Measurements from ENCODE around the gene AFTPH. TPM values are rescaled to one million over a fixed set of nuclear protein-coding genes. Genes with fewer than 3 reads are reported as not detected.

AFTPH gene
- total RNA-seq, 2 experiments from 2014 or later = 32.3 to 35.2 TPM

- H3K36me3 Mint-ChIP-seq (ENCODE audit: low read depth) = peaks cover 17% of the 10 kb centered on the region
- H3K9me3 Mint-ChIP-seq (ENCODE audit: low read depth) = no peaks in the 10 kb centered on the region
- ATAC-seq (no peak), DNase-seq (no peak)
- peaks cover 30% of the 10 kb centered on the region for H3K4me1 Mint-ChIP-seq
- intact Hi-C loops (cut with DNase I, micrococcal nuclease) = no loop called here
- no peak overlapping the region for H3K4me3 Mint-ChIP-seq
- H3K27ac Mint-ChIP-seq = no peak overlapping the region
- no peaks in the 10 kb centered on the region for H3K27me3 Mint-ChIP-seq
- ChIA-PET CTCF (interaction anchor here (0.6 to 1.6 kb wide), 6 partner anchors 19 to 496 kb away, joined by 3 to 14 read pairs (median 3); partner anchors contain the start of gene AFTPH), POLR2A (no interaction called here)
These were observed 43.3 kb downstream of the AFTPH start for GRCh38 chr2:64567473-64567872.

GRCh38 chr2:64568836-64569235 lies 44.7 kb downstream of the AFTPH start:
- CTCF ChIA-PET = interaction anchor here (0.7 to 2.3 kb wide), 6 partner anchors 8 to 304 kb away, joined by 3 to 7 read pairs (median 4); no protein-coding TSS in a partner anchor
- intact Hi-C loops (cut with DNase I, micrococcal nuclease) = no loop called here
- Mint-ChIP-seq H3K36me3 (ENCODE audit: low read depth) (peaks cover 17% of the 10 kb centered on the region), H3K4me1 (peaks cover 22% of the 10 kb centered on the region), H3K27me3 (no peaks in the 10 kb centered on the region), H3K9me3 (ENCODE audit: low read depth) (no peaks in the 10 kb centered on the region), H3K4me3 (no peak overlapping the region), H3K27ac (no peak overlapping the region)
- DNase-seq = no peak
- POLR2A ChIA-PET = no interaction called here
- no peak for ATAC-seq

- Mint-ChIP-seq H3K27me3 (no peaks in the 10 kb centered on the region), H3K4me1 (peaks cover 3% of the 10 kb centered on the region), H3K4me3 (no peak overlapping the region), H3K9me3 (ENCODE audit: low read depth) (no peaks in the 10 kb centered on the region), H3K36me3 (ENCODE audit: low read depth) (peaks cover 28% of the 10 kb centered on the region), H3K27ac (peak overlapping the region; percentile 11)
- intact Hi-C loops (cut with DNase I, micrococcal nuclease) = no loop called here
- ATAC-seq (no peak), DNase-seq (no peak)
- POLR2A ChIA-PET = no interaction called here
- CTCF ChIA-PET = interaction anchor here (0.6 to 0.9 kb wide), 2 partner anchors 21 to 52 kb away, joined by 3 read pairs; no protein-coding TSS in a partner anchor
These were observed 50.7 kb downstream of the AFTPH start for GRCh38 chr2:64574871-64575270.

- Mint-ChIP-seq H3K9me3 (ENCODE audit: low read depth) (no peaks in the 10 kb centered on the region), H3K4me3 (no peak overlapping the region), H3K27me3 (no peaks in the 10 kb centered on the region), H3K27ac (no peak overlapping the region), H3K4me1 (no peaks in the 10 kb centered on the region), H3K36me3 (ENCODE audit: low read depth) (peaks cover 18% of the 10 kb centered on the region)
- CTCF ChIA-PET = interaction anchor here (0.7 to 2.4 kb wide), 6 partner anchors 9 to 1637 kb away, joined by 3 to 7 read pairs (median 4); no protein-coding TSS in a partner anchor
- POLR2A ChIA-PET = no interaction called here
- no peak for DNase-seq
- no peak for ATAC-seq
- intact Hi-C loops (cut with DNase I, micrococcal nuclease) = no loop called here
These were observed 56.9 kb downstream of the AFTPH start for GRCh38 chr2:64581018-64581417.

GRCh38 chr2:64581777-64582539 lies 57.8 kb downstream of the AFTPH start:
- intact Hi-C loops (cut with DNase I, micrococcal nuclease) = no loop called here
- ChIA-PET CTCF (interaction anchor here (0.6 to 2.4 kb wide), 11 partner anchors 8 to 336 kb away, joined by 3 to 7 read pairs (median 3); partner anchors contain the start of gene AFTPH), POLR2A (no interaction called here)
- H3K4me1 Mint-ChIP-seq = peaks cover 5% of the 10 kb centered on the region
- no peaks in the 10 kb centered on the region for H3K27me3 Mint-ChIP-seq
- peaks cover 14% of the 10 kb centered on the region for H3K36me3 Mint-ChIP-seq (ENCODE audit: low read depth)
- no peak overlapping the region for H3K27ac Mint-ChIP-seq
- H3K4me3 Mint-ChIP-seq = no peak overlapping the region
- ATAC-seq (no peak), DNase-seq (no peak)
- no peaks in the 10 kb centered on the region for H3K9me3 Mint-ChIP-seq (ENCODE audit: low read depth)

GRCh38 chr2:64582774-64583340 lies 58.7 kb downstream of the AFTPH start:
- Mint-ChIP-seq H3K36me3 (ENCODE audit: low read depth) (peaks cover 8% of the 10 kb centered on the region), H3K4me3 (no peak overlapping the region), H3K27me3 (no peaks in the 10 kb centered on the region), H3K9me3 (ENCODE audit: low read depth) (no peaks in the 10 kb centered on the region), H3K27ac (no peak overlapping the region), H3K4me1 (peaks cover 6% of the 10 kb centered on the region)
- no peak for DNase-seq
- ATAC-seq = no peak
- intact Hi-C loops (cut with DNase I, micrococcal nuclease) = no loop called here
- CTCF ChIA-PET = interaction anchor here (0.7 to 2.4 kb wide), 8 partner anchors 11 to 284 kb away, joined by 3 to 7 read pairs (median 4); partner anchors contain the start of gene AFTPH
- POLR2A ChIA-PET = no interaction called here

- ATAC-seq (no peak), DNase-seq (no peak)
- H3K27ac Mint-ChIP-seq = no peak overlapping the region
- peaks cover 21% of the 10 kb centered on the region for H3K36me3 Mint-ChIP-seq (ENCODE audit: low read depth)
- intact Hi-C loops (cut with DNase I, micrococcal nuclease) = loop anchor here (2.0 to 5.0 kb wide), 2 partner anchors 61 to 289 kb away; no protein-coding TSS in a partner anchor
- ChIA-PET CTCF (interaction anchor here (0.6 to 2.3 kb wide), 24 partner anchors 9 to 461 kb away, joined by 3 to 15 read pairs (median 5); partner anchors contain the start of gene AFTPH), POLR2A (no interaction called here)
- no peaks in the 10 kb centered on the region for H3K9me3 Mint-ChIP-seq (ENCODE audit: low read depth)
- H3K4me3 Mint-ChIP-seq = no peak overlapping the region
- no peaks in the 10 kb centered on the region for H3K27me3 Mint-ChIP-seq
- H3K4me1 Mint-ChIP-seq = peaks cover 12% of the 10 kb centered on the region
These were observed 61.9 kb downstream of the AFTPH start for GRCh38 chr2:64586054-64586453.

GRCh38 chr2:64586883-64587481 lies 62.9 kb downstream of the AFTPH start:
- H3K27ac Mint-ChIP-seq = no peak overlapping the region
- no peak overlapping the region for H3K4me3 Mint-ChIP-seq

GRCh38 chr2:64587561-64587960 lies 63.4 kb downstream of the AFTPH start:
- Mint-ChIP-seq H3K4me1 (peaks cover 24% of the 10 kb centered on the region), H3K36me3 (ENCODE audit: low read depth) (peaks cover 31% of the 10 kb centered on the region), H3K9me3 (ENCODE audit: low read depth) (no peaks in the 10 kb centered on the region), H3K27ac (no peak overlapping the region), H3K4me3 (no peak overlapping the region), H3K27me3 (no peaks in the 10 kb centered on the region)
- ChIA-PET CTCF (interaction anchor here (0.6 to 2.3 kb wide), 28 partner anchors 10 to 330 kb away, joined by 3 to 15 read pairs (median 4); partner anchors contain the start of gene AFTPH), POLR2A (no interaction called here)
- ATAC-seq (no peak), DNase-seq (no peak)
- intact Hi-C loops (cut with DNase I, micrococcal nuclease) = loop anchor here (1.0 to 5.0 kb wide), 4 partner anchors 60 to 287 kb away; no protein-coding TSS in a partner anchor

More at GRCh38 chr2:64586883-64587481, 62.9 kb downstream of the AFTPH start:
- intact Hi-C loops (cut with DNase I, micrococcal nuclease) = loop anchor here (1.0 to 5.0 kb wide), 4 partner anchors 60 to 288 kb away; no protein-coding TSS in a partner anchor
- Mint-ChIP-seq H3K4me1 (peaks cover 20% of the 10 kb centered on the region), H3K27me3 (no peaks in the 10 kb centered on the region), H3K36me3 (ENCODE audit: low read depth) (peaks cover 26% of the 10 kb centered on the region), H3K9me3 (ENCODE audit: low read depth) (no peaks in the 10 kb centered on the region)
- ATAC-seq (peak; percentile 44), DNase-seq (no peak)
- ChIA-PET CTCF (interaction anchor here (0.6 to 2.3 kb wide), 34 partner anchors 10 to 331 kb away, joined by 3 to 15 read pairs (median 4); partner anchors contain the start of gene AFTPH), POLR2A (no interaction called here)

GRCh38 chr2:64591188-64591587 lies 67.1 kb downstream of the AFTPH start:
- intact Hi-C loops (cut with DNase I, micrococcal nuclease) = no loop called here
- POLR2A ChIA-PET = no interaction called here
- H3K4me3 Mint-ChIP-seq = no peak overlapping the region
- no peaks in the 10 kb centered on the region for H3K27me3 Mint-ChIP-seq
- H3K4me1 Mint-ChIP-seq = peaks cover 31% of the 10 kb centered on the region
- peaks cover 28% of the 10 kb centered on the region for H3K36me3 Mint-ChIP-seq (ENCODE audit: low read depth)
- CTCF ChIA-PET = interaction anchor here (0.9 to 1.7 kb wide), 4 partner anchors 15 to 60 kb away, joined by 3 to 12 read pairs (median 3); no protein-coding TSS in a partner anchor
- no peak overlapping the region for H3K27ac Mint-ChIP-seq
- H3K9me3 Mint-ChIP-seq (ENCODE audit: low read depth) = no peaks in the 10 kb centered on the region
- ATAC-seq (peak; percentile 57), DNase-seq (no peak)

GRCh38 chr2:64593035-64593655 lies 69.0 kb downstream of the AFTPH start:
- no peak for ATAC-seq
- Mint-ChIP-seq H3K36me3 (ENCODE audit: low read depth) (peaks cover 25% of the 10 kb centered on the region), H3K4me1 (peaks cover 25% of the 10 kb centered on the region), H3K27me3 (no peaks in the 10 kb centered on the region), H3K9me3 (ENCODE audit: low read depth) (no peaks in the 10 kb centered on the region), H3K27ac (no peak overlapping the region), H3K4me3 (no peak overlapping the region)
- intact Hi-C loops (cut with DNase I, micrococcal nuclease) = no loop called here
- POLR2A ChIA-PET = no interaction called here
- DNase-seq = no peak
- CTCF ChIA-PET = interaction anchor here (0.8 to 1.3 kb wide), 3 partner anchors 54 to 274 kb away, joined by 3 to 9 read pairs (median 3); no protein-coding TSS in a partner anchor
